Esophagus squamous epithelium (tissue), 5 donors: ENCODE data around the gene LAGE3. TPM values are rescaled to one million over a fixed set of nuclear protein-coding genes. Genes with fewer than 3 reads are reported as not detected.

Source experiments
- DNase-seq: peaks from one replicate; lab custom pipeline; 2025; lab: John Stamatoyannopoulos, UW
- H3K27ac ChIP-seq, 4 donors: fragments of 200-600 bp; sonication (generic); one replicate each; pipeline ENCODE4 v1.5.1; 2016 to 2019; ENCODE audit warnings: mild to moderate bottlenecking in 1 of 4
- H3K27me3 ChIP-seq, 4 donors: fragments of 200-600 bp; sonication (generic); 1 replicate in 3 of 4; 2 replicates in 1 of 4; pipeline versions ENCODE4 v1.5.1 to v1.6.0; 2017 to 2021; ENCODE audit warnings: antibody characterized with exemption in 1 of 4
- H3K36me3 ChIP-seq, 3 donors: fragments of 200-600 bp; sonication (generic); one replicate each; pipeline ENCODE4 v1.5.1; 2016 to 2019
- H3K4me1 ChIP-seq, 3 donors: fragments of 200-600 bp; sonication (generic); one replicate each; pipeline ENCODE4 v1.5.1; 2017 to 2019
- H3K4me3 ChIP-seq, 4 donors: fragments of 200-600 bp; sonication (generic); 1 replicate in 3 of 4; 2 replicates in 1 of 4; pipeline ENCODE4 v1.5.1; 2016 to 2019; ENCODE audit warnings: mild to moderate bottlenecking in 2 of 4, moderate library complexity in 1 of 4
- H3K9me3 ChIP-seq, 3 donors: fragments of 200-600 bp; sonication (generic); one replicate each; pipeline ENCODE4 v1.5.1; 2016 to 2019
- CTCF ChIP-seq, 6 experiments: fragments of 450-650 bp in 4 of 6; fragments of 200-600 bp in 2 of 6; sonication (generic) in 2 of 6; IDR thresholded peaks; one replicate each; pipeline ENCODE4 v1.5.1; 2016 to 2019; ENCODE audit warnings: antibody characterized with exemption in 6 of 6, mild to moderate bottlenecking in 4 of 6, moderate library complexity in 4 of 6
- POLR2A ChIP-seq, 4 donors: fragments of 450-650 bp; IDR thresholded peaks; one replicate each; pipeline ENCODE4 v1.6.1; 2017; ENCODE audit warnings: antibody characterized with exemption in 4 of 4, mild to moderate bottlenecking in 4 of 4, moderate library complexity in 3 of 4
- WGBS, 2 donors: methylation state at CpG; one replicate each; pipeline ENCODE4 v1.1.5; 2018; 5-methylcytosine and 5-hydroxymethylcytosine counted together
- intact Hi-C: fragments of 100-400 bp; cut with DNase I; formaldehyde crosslinking; loops from one replicate; pipeline ENCODE4 v1.15.0; 2022
- total RNA-seq, 4 donors: library from RNA; depleted of rRNA; stranded (reverse); fragments of >200 nt; gene quantifications; one replicate each; pipeline ENCODE4 v1.1.0, GENCODE V29; 2016
- donor health status: DM: yes; HTN: yes; CAD: no.

The LAGE3 gene
- total RNA-seq, 4 donors from 2014 or later = 18.2 to 44.3 (median 21.9) TPM

DNA sequence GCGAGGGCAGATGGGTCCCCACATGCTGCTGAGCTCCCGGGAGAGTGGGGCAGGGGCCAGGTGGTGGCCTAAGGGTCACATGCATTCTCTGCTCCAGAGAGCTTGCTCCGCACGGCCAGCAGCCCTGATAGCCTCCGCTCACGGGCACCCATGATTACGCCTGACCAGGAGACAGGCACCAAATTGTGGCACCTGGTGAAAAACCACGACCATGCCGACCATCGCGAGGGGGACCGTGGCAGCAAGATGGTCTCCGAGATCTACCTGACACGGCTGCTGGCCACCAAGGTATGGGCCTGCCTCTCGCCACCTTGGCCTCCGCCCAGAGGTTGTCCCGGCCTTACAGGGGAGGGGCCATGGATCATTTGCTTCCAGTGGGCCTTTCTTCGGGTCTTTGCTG, 9.2 kb downstream of the LAGE3 start:
- DNase-seq = no peak
- WGBS, 2 donors = 88 to 89% methylated on average over 5 to 7 of the region's 18 CpGs

GRCh38 chrX:154469114-154469513, 10.0 kb downstream of the LAGE3 start:
- no peaks in the 10 kb centered on the region for H3K4me1 ChIP-seq
- H3K36me3 ChIP-seq = peaks cover 0 to 74% (median 0%) of the 10 kb centered on the region in 3 donors
- intact Hi-C loops = no loop called here
- DNase-seq = no peak
- H3K27me3 ChIP-seq = no peaks in the 10 kb centered on the region
- no peak for TF ChIP-seq CTCF (IDR thresholded peaks at IDR 0.05)
- TF ChIP-seq POLR2A (IDR thresholded peaks at IDR 0.05) = no peak
- WGBS, 2 donors = 76% methylated on average over 8 of the region's 9 CpGs; no CpG with 5 or more reads in 1 of the 2 donors
- H3K27ac ChIP-seq = no peak overlapping the region
- H3K9me3 ChIP-seq = no peaks in the 10 kb centered on the region
- H3K4me3 ChIP-seq = no peak overlapping the region

More for the DNA sequence above, 9.2 kb downstream of the LAGE3 start:
- Histone ChIP-seq H3K27me3 (no peaks in the 10 kb centered on the region), H3K27ac (no peak overlapping the region), H3K36me3 (peaks cover 0 to 67% (median 0%) of the 10 kb centered on the region in 3 donors), H3K4me3 (no peak overlapping the region), H3K4me1 (no peaks in the 10 kb centered on the region), H3K9me3 (no peaks in the 10 kb centered on the region)
- intact Hi-C loops = no loop called here
- TF ChIP-seq POLR2A (IDR thresholded peaks at IDR 0.05) (no peak), CTCF (IDR thresholded peaks at IDR 0.05) (no peak)

GRCh38 chrX:154468217-154468616, 10.9 kb downstream of the LAGE3 start:
- 95% methylated on average over 15 of the region's 23 CpGs; no CpG with 5 or more reads in 1 of the 2 donors for WGBS, 2 donors
- intact Hi-C loops = no loop called here
- DNase-seq = no peak
- no peaks in the 10 kb centered on the region for H3K4me1 ChIP-seq
- no peak overlapping the region for H3K27ac ChIP-seq
- no peaks in the 10 kb centered on the region for H3K27me3 ChIP-seq
- H3K36me3 ChIP-seq = peaks cover 0 to 83% (median 0%) of the 10 kb centered on the region in 3 donors
- H3K4me3 ChIP-seq = no peak overlapping the region
- TF ChIP-seq POLR2A (IDR thresholded peaks at IDR 0.05) (no peak), CTCF (IDR thresholded peaks at IDR 0.05) (no peak)
- H3K9me3 ChIP-seq = no peaks in the 10 kb centered on the region

- Histone ChIP-seq H3K4me3 (no peak overlapping the region), H3K4me1 (no peaks in the 10 kb centered on the region), H3K27me3 (no peaks in the 10 kb centered on the region), H3K27ac (no peak overlapping the region), H3K9me3 (no peaks in the 10 kb centered on the region), H3K36me3 (peaks cover 0 to 88% (median 0%) of the 10 kb centered on the region in 3 donors)
- intact Hi-C loops = no loop called here
- 96% methylated on average over 4 of the region's 21 CpGs; no CpG with 5 or more reads in 1 of the 2 donors for WGBS, 2 donors
- no peak for TF ChIP-seq CTCF (IDR thresholded peaks at IDR 0.05)
- no peak for TF ChIP-seq POLR2A (IDR thresholded peaks at IDR 0.05)
- no peak for DNase-seq
Observed at GRCh38 chrX:154467556-154467955, 11.5 kb downstream of the LAGE3 start.

GRCh38 chrX:154466907-154467306, 12.2 kb downstream of the LAGE3 start:
- no peaks in the 10 kb centered on the region for H3K9me3 ChIP-seq
- WGBS, 2 donors = no CpG with 5 or more reads among the region's 15 CpGs
- peaks cover 0 to 88% (median 0%) of the 10 kb centered on the region in 3 donors for H3K36me3 ChIP-seq
- no peak for TF ChIP-seq CTCF (IDR thresholded peaks at IDR 0.05)
- TF ChIP-seq POLR2A (IDR thresholded peaks at IDR 0.05) = no peak
- DNase-seq = no peak
- H3K4me3 ChIP-seq = no peak overlapping the region
- no peaks in the 10 kb centered on the region for H3K27me3 ChIP-seq
- H3K27ac ChIP-seq = no peak overlapping the region
- H3K4me1 ChIP-seq = no peaks in the 10 kb centered on the region
- intact Hi-C loops = no loop called here
